Measurements from ENCODE around the gene AUNIP.
A peak's percentile ranks its signal among the peaks of the same experiment; 100 is the strongest.

The AUNIP gene

GRCh38 chr1:25805863-25806225 lies 53.4 kb downstream of the AUNIP start:
- DNase-seq (ENCODE audit: low read depth), result peak; percentile 65
- TF ChIP-seq, protein P1, sequence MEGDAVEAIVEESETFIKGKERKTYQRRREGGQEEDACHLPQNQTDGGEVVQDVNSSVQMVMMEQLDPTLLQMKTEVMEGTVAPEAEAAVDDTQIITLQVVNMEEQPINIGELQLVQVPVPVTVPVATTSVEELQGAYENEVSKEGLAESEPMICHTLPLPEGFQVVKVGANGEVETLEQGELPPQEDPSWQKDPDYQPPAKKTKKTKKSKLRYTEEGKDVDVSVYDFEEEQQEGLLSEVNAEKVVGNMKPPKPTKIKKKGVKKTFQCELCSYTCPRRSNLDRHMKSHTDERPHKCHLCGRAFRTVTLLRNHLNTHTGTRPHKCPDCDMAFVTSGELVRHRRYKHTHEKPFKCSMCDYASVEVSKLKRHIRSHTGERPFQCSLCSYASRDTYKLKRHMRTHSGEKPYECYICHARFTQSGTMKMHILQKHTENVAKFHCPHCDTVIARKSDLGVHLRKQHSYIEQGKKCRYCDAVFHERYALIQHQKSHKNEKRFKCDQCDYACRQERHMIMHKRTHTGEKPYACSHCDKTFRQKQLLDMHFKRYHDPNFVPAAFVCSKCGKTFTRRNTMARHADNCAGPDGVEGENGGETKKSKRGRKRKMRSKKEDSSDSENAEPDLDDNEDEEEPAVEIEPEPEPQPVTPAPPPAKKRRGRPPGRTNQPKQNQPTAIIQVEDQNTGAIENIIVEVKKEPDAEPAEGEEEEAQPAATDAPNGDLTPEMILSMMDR (IDR thresholded peaks at IDR 0.05; ENCODE audit: low read length, missing control alignments), result no peak
- H3K4me3 ChIP-seq (replicated peaks; ENCODE audit: low read depth, low read length), result no peak overlapping the region

GRCh38 chr1:25804964-25805862 lies 54.0 kb downstream of the AUNIP start:
- H3K4me3 ChIP-seq (replicated peaks; ENCODE audit: low read depth, low read length), result no peak overlapping the region
- no peak for DNase-seq (ENCODE audit: low read depth)

DNA sequence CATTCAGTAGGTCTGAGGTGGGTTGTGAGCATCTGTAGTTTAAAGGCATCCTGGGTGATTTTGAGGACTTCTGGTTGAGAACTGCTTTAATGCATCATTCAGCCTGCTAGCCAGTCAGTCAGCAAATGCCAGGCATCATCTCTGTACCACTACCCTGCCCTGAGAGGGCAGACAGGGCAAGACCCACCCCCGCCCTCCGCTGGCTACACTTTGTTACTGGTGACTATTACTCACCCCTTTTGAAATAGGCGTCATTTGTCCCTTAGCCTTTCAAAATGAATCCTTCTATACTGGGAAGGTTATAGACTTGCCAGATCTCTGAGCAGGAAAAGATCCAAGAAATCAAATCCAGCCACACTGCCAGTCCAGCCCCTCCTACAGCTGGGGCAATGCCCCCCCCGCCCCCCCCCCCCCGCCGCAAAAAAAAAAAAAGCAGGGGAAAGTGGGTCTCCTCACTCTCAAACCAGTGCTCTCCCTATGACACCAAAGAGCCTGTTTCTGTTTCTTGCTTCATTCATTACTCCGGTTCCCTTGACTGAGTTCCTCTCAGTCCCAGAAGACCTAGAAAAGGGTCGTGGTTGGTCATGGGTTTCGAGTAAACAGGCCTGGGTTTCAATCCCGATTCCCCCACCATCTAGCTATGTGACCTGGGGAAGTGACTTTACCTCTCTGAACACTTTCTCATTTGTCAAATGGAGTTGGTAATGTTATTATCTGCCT lies 54.9 kb downstream of the AUNIP start:
- DNase-seq (ENCODE audit: low read depth), result peak; percentile 33
- TF ChIP-seq, protein P1 (IDR thresholded peaks at IDR 0.05; ENCODE audit: low read length, missing control alignments), result no peak
- no peak overlapping the region for H3K4me3 ChIP-seq (replicated peaks; ENCODE audit: low read depth, low read length)

More at GRCh38 chr1:25804964-25805862, 54.0 kb downstream of the AUNIP start:
- TF ChIP-seq, protein P1 (IDR thresholded peaks at IDR 0.05; ENCODE audit: low read length, missing control alignments), result no peak

GRCh38 chr1:25803368-25803767 lies 55.9 kb downstream of the AUNIP start:
- TF ChIP-seq, protein P1 (IDR thresholded peaks at IDR 0.05; ENCODE audit: low read length, missing control alignments), result no peak
- DNase-seq (ENCODE audit: low read depth), result no peak
- H3K4me3 ChIP-seq (replicated peaks; ENCODE audit: low read depth, low read length), result no peak overlapping the region

GRCh38 chr1:25802915-25803314 lies 56.3 kb downstream of the AUNIP start:
- TF ChIP-seq, protein P1 (IDR thresholded peaks at IDR 0.05; ENCODE audit: low read length, missing control alignments), result no peak
- DNase-seq (ENCODE audit: low read depth), result no peak
- no peak overlapping the region for H3K4me3 ChIP-seq (replicated peaks; ENCODE audit: low read depth, low read length)

- peak overlapping the region; percentile 66 for H3K4me3 ChIP-seq (replicated peaks; ENCODE audit: low read depth, low read length)
- TF ChIP-seq, protein P1 (IDR thresholded peaks at IDR 0.05; ENCODE audit: low read length, missing control alignments), result no peak
- DNase-seq (ENCODE audit: low read depth), result no peak
Measured at GRCh38 chr1:25800703-25801377, 58.4 kb downstream of the AUNIP start.

All from fibroblast of pulmonary artery (primary cell).